ENCODE results near the gene MTCH2. TPM values are rescaled to one million over a fixed set of nuclear protein-coding genes. Genes with fewer than 3 reads are reported as not detected.

The MTCH2 gene
- total RNA-seq, 1 experiment from 2014 or later = 138 TPM

- ChIA-PET RAD21 (ENCODE audit: low non-redundant PET in 1 of 2, low total read pairs in 2 of 2, uncharacterized antibody in 2 of 2, unreplicated experiment in 2 of 2) (no interaction called here), CTCF (interaction anchor here (0.7 kb wide), 1 partner anchor 38 kb away, joined by 3 read pairs; no protein-coding TSS in a partner anchor), POLR2A (no interaction called here)
- no peaks in the 10 kb centered on the region for H3K36me3 ChIP-seq (ENCODE audit: control insufficient read depth in 1 of 2, insufficient read depth in 2 of 2, low read length in 2 of 2)
- no peak overlapping the region for H2AFZ ChIP-seq (ENCODE audit: low read depth, low read length, poor library complexity, severe bottlenecking)
- intact Hi-C loops (cut with micrococcal nuclease) = loop anchor here (10.0 kb wide), 1 partner anchor 145 kb away; no protein-coding TSS in a partner anchor
- DNase-seq (ENCODE audit: low read depth, low spot score) (no peak), ATAC-seq (no peak)
- BruUV-seq (replicated peaks) = no TSS peak
- H3K9me3 ChIP-seq (ENCODE audit: control insufficient read depth in 1 of 2, insufficient read depth in 1 of 2, low read depth in 1 of 2, low read length in 2 of 2) = no peaks in the 10 kb centered on the region
- H3K79me2 ChIP-seq (ENCODE audit: insufficient read depth, low read length) = no peaks in the 10 kb centered on the region
- no peak for TF ChIP-seq POLR2AphosphoS5 (IDR thresholded peaks at IDR 0.05; ENCODE audit: low read depth, low read length)
- TF ChIP-seq ZFX (IDR thresholded peaks at IDR 0.05) = no peak
- TF ChIP-seq TCF7L2 (IDR thresholded peaks at IDR 0.05; ENCODE audit: borderline replicate concordance, extremely low read depth, insufficient read depth, insufficient read length) = no peak
- no peak for TF ChIP-seq CBX3 (IDR thresholded peaks at IDR 0.05; ENCODE audit: low read depth)
- TF ChIP-seq RAD21 (IDR thresholded peaks at IDR 0.05; ENCODE audit: low read depth) = no peak
- no peak for TF ChIP-seq SP1 (IDR thresholded peaks at IDR 0.05; ENCODE audit: low read depth)
- no peak for TF ChIP-seq ZBTB33 (IDR thresholded peaks at IDR 0.05; ENCODE audit: extremely low read depth, insufficient replicate concordance, low read length)
- no peak for TF ChIP-seq SRF (IDR thresholded peaks at IDR 0.05; ENCODE audit: low read depth)
- TF ChIP-seq CEBPB (IDR thresholded peaks at IDR 0.05; ENCODE audit: low read depth) = no peak
- TF ChIP-seq SIN3A (IDR thresholded peaks at IDR 0.05; ENCODE audit: low read depth) = no peak
- TF ChIP-seq EZH2 (IDR thresholded peaks at IDR 0.05) = no peak
- no peaks in the 10 kb centered on the region for H3K4me1 ChIP-seq (ENCODE audit: control insufficient read depth in 1 of 2, insufficient read depth in 2 of 2, low read length in 2 of 2)
- no peak overlapping the region for H3K9ac ChIP-seq (ENCODE audit: low read length)
- no peak overlapping the region for H3K4me3 ChIP-seq (replicated peaks in 1 of 2; ENCODE audit: low read depth in 1 of 2, low read length in 2 of 2)
- H3K27me3 ChIP-seq (ENCODE audit: insufficient read depth, low read length) = no peaks in the 10 kb centered on the region; the same call in 1 of the 2 replicates
- H3K4me2 ChIP-seq (ENCODE audit: low read length) = no peak overlapping the region
- H3K9me2 ChIP-seq (ENCODE audit: insufficient read depth) = no peaks in the 10 kb centered on the region
- H3K27ac ChIP-seq (ENCODE audit: low read depth, low read length) = no peak overlapping the region
- no peaks in the 10 kb centered on the region for H4K20me1 ChIP-seq (ENCODE audit: insufficient read depth)
Measured at GRCh38 chr11:47609675-47610074, 32.7 kb downstream of the MTCH2 start.

Measured in HCT116 (cell line).